22Rv1 (cell line): ENCODE data around the gene RFWD3.

ENCODE experiments used
- ZFX ChIP-seq: fragments of 450-650 bp; IDR thresholded peaks from 2 replicates; pipeline ENCODE4 v1.6.1; 2017; ENCODE audit warnings: antibody characterized with exemption, borderline replicate concordance
- TF ChIP-seq, protein P1 (sequence below): fragments of 450-650 bp; IDR thresholded peaks from 2 replicates; pipeline ENCODE4 v1.5.1; 2017; ENCODE audit warnings: mild to moderate bottlenecking

DNA sequence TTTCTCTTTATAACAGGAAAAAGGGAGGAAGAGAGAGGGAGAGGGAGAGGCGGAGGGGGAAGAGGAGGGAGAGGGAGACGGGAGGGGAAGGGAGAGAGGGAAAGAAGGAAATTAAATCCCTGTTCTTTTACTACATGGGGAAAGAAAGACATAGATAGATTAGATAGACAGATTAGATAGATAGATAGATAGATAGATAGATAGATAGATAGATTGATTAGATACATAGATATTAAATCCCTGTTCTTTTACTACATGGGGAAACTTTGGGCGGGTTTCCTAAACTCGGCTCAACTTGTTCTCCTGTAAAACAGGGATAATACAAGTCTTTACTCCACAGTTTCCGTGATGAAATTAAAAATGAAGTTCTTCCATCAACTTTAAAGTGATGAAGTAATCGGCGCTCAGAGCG, 661 bp downstream of the RFWD3 start:
- TF ChIP-seq, protein P1, sequence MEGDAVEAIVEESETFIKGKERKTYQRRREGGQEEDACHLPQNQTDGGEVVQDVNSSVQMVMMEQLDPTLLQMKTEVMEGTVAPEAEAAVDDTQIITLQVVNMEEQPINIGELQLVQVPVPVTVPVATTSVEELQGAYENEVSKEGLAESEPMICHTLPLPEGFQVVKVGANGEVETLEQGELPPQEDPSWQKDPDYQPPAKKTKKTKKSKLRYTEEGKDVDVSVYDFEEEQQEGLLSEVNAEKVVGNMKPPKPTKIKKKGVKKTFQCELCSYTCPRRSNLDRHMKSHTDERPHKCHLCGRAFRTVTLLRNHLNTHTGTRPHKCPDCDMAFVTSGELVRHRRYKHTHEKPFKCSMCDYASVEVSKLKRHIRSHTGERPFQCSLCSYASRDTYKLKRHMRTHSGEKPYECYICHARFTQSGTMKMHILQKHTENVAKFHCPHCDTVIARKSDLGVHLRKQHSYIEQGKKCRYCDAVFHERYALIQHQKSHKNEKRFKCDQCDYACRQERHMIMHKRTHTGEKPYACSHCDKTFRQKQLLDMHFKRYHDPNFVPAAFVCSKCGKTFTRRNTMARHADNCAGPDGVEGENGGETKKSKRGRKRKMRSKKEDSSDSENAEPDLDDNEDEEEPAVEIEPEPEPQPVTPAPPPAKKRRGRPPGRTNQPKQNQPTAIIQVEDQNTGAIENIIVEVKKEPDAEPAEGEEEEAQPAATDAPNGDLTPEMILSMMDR = no peak
- TF ChIP-seq ZFX = no peak
